NCI-H1417 (cell line): ENCODE results near the gene RPTN.
A peak's percentile ranks its signal among the peaks of the same experiment; 100 is the strongest.

Experiments
- DNase-seq, 3 experiments: peaks; one replicate each; lab custom pipeline; 2025; lab: John Stamatoyannopoulos, UW

RPTN gene

GRCh38 chr1:152111515-152111968 is 47.5 kb downstream of the RPTN start:
- peak; percentile 38 to 85 (median 81) for DNase-seq

GRCh38 chr1:152110860-152111514 is 48.0 kb downstream of the RPTN start:
- peak; percentile 50 to 80 (median 79) for DNase-seq

- DNase-seq: peak; percentile 46 to 64 (median 61)
Measured at GRCh38 chr1:152110365-152110859, 48.6 kb downstream of the RPTN start.

- DNase-seq: no peak
Measured at GRCh38 chr1:152109998-152110294, 49.1 kb downstream of the RPTN start.

GRCh38 chr1:152109231-152109997 is 49.6 kb downstream of the RPTN start:
- no peak for DNase-seq

- DNase-seq: no peak
Measured at GRCh38 chr1:152108882-152109222, 50.2 kb downstream of the RPTN start.

- DNase-seq: no peak
Measured at GRCh38 chr1:152107984-152108881, 50.8 kb downstream of the RPTN start.

- no peak for DNase-seq
Measured at GRCh38 chr1:152107031-152107983, 51.7 kb downstream of the RPTN start.

- no peak for DNase-seq
Measured at GRCh38 chr1:152104854-152105253, 54.2 kb downstream of the RPTN start.
